Thyroid gland (tissue), 4 donors: ENCODE measurements around the gene SH2B2. TPM values are rescaled to one million over a fixed set of nuclear protein-coding genes. Genes with fewer than 3 reads are reported as not detected.

Experiments used
- DNase-seq, 2 donors: peaks; one replicate each; pipeline ENCODE4 v3.0.0-alpha.2; 2019
- H3K27ac ChIP-seq, 3 donors: fragments of 200-600 bp; sonication (generic); 1 replicate in 2 of 3; 2 replicates in 1 of 3; pipeline ENCODE4 v1.5.1; 2016 to 2019; ENCODE audit warnings: mild to moderate bottlenecking in 1 of 3, moderate library complexity in 1 of 3
- H3K27me3 ChIP-seq: fragments of 200-600 bp; sonication (generic); one replicate; pipeline ENCODE4 v1.5.1; 2019
- H3K36me3 ChIP-seq, 2 donors: fragments of 200-600 bp; sonication (generic); one replicate each; pipeline ENCODE4 v1.5.1; 2016 to 2019
- H3K4me1 ChIP-seq, 2 donors: fragments of 200-600 bp; sonication (generic); one replicate each; pipeline ENCODE4 v1.5.1; 2017 to 2019
- H3K4me3 ChIP-seq, 3 donors: fragments of 200-600 bp; sonication (generic); replicated peaks in 1 of 3; 1 replicate in 2 of 3; 2 replicates in 1 of 3; pipeline ENCODE4 v1.5.1; 2016; ENCODE audit warnings: mild to moderate bottlenecking in 1 of 3
- H3K9me3 ChIP-seq: fragments of 200-600 bp; sonication (generic); one replicate; pipeline ENCODE4 v1.5.1; 2017
- POLR2A ChIP-seq, 2 donors: fragments of 450-650 bp; IDR thresholded peaks; one replicate each; pipeline ENCODE4 v1.6.1; 2017; ENCODE audit warnings: antibody characterized with exemption in 2 of 2, mild to moderate bottlenecking in 2 of 2, moderate library complexity in 1 of 2
- WGBS, 2 donors: methylation state at CpG; one replicate each; pipeline ENCODE4 v1.1.5; 2017; 5-methylcytosine and 5-hydroxymethylcytosine counted together
- intact Hi-C: fragments of 100-400 bp; cut with DNase I; formaldehyde crosslinking; loops from one replicate; pipeline ENCODE4 v1.15.1; 2023
- total RNA-seq, 4 donors: library from RNA; depleted of rRNA; stranded (reverse); fragments of >200 nt; gene quantifications; one replicate each; pipeline ENCODE4 v1.2.3, GENCODE V29; 2016
- TF ChIP-seq, protein P1 (sequence below), 6 experiments: fragments of 200-600 bp in 3 of 6; fragments of 450-650 bp in 3 of 6; sonication (generic) in 3 of 6; IDR thresholded peaks; one replicate each; pipeline ENCODE4 v1.5.1; 2016 to 2019; ENCODE audit warnings: antibody characterized with exemption in 6 of 6, mild to moderate bottlenecking in 2 of 6, inconsistent platforms in 1 of 6, moderate library complexity in 1 of 6

SH2B2 gene
- total RNA-seq, 4 donors from 2014 or later = 7.7 to 19.3 (median 14.6) TPM

DNA sequence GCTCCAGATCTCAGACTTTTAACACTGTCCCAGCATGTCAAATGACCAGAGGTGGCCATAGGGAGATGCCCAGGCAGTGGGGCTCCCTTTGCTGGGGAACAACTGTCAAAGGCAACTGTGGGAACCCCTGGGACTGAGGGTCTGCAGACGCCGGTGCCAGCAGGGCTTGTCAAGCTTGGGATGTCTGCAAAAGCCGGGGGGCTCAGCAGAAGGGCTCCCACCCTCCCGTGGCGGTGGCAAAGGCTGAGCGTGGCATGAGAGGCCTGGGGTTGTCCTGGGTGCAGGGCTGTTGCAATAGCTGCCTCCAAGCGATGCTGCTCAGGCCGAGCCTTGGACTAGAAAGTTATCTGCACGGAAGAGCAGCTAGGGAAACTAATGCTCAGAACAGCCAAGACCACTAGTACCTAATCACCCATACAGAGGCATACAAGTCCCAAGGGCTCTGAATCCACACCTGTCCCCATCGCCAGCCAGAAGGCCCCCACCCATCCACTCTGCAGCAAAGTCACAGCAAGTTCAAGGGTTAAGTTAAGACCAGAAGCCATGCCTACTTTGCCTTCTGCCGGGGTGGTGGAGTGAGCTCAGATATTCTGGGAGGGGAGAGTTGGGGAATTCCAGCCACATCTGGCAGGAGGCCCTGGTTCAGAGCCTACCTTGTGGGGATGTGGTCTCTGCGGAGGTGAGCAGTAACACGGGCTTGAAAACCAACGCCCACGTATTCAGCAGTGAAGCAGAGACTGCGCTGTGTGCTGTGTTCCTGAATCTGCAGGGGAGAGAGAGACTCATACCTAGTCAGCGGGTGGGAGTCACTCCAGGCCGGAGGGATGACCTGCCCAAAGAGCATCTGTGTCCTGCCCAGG is 4.6 kb downstream of the SH2B2 start:
- DNase-seq = peak; percentile 10 to 14
- Histone ChIP-seq H3K27ac (no peak overlapping the region), H3K4me3 (no peak overlapping the region), H3K36me3 (no peaks in the 10 kb centered on the region), H3K9me3 (no peaks in the 10 kb centered on the region), H3K4me1 (peaks cover 13 to 15% of the 10 kb centered on the region in 2 donors), H3K27me3 (no peaks in the 10 kb centered on the region)
- TF ChIP-seq, protein P1, sequence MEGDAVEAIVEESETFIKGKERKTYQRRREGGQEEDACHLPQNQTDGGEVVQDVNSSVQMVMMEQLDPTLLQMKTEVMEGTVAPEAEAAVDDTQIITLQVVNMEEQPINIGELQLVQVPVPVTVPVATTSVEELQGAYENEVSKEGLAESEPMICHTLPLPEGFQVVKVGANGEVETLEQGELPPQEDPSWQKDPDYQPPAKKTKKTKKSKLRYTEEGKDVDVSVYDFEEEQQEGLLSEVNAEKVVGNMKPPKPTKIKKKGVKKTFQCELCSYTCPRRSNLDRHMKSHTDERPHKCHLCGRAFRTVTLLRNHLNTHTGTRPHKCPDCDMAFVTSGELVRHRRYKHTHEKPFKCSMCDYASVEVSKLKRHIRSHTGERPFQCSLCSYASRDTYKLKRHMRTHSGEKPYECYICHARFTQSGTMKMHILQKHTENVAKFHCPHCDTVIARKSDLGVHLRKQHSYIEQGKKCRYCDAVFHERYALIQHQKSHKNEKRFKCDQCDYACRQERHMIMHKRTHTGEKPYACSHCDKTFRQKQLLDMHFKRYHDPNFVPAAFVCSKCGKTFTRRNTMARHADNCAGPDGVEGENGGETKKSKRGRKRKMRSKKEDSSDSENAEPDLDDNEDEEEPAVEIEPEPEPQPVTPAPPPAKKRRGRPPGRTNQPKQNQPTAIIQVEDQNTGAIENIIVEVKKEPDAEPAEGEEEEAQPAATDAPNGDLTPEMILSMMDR (IDR thresholded peaks at IDR 0.05) = no peak
- TF ChIP-seq POLR2A (IDR thresholded peaks at IDR 0.05) = no peak
- 61 to 75% methylated on average over 15 to 16 of the region's 18 CpGs for WGBS, 2 donors
- intact Hi-C loops = no loop called here

GRCh38 chr7:102291916-102292267 is 5.2 kb downstream of the SH2B2 start:
- Histone ChIP-seq H3K36me3 (no peaks in the 10 kb centered on the region), H3K27me3 (no peaks in the 10 kb centered on the region), H3K4me1 (peaks cover 13 to 14% of the 10 kb centered on the region in 2 donors), H3K27ac (no peak overlapping the region), H3K4me3 (no peak overlapping the region), H3K9me3 (no peaks in the 10 kb centered on the region)
- intact Hi-C loops = no loop called here
- TF ChIP-seq, protein P1 (IDR thresholded peaks at IDR 0.05) = no peak
- no peak for TF ChIP-seq POLR2A (IDR thresholded peaks at IDR 0.05)
- no peak for DNase-seq
- 49 to 86% methylated on average over 1 to 2 of the region's 2 CpGs for WGBS, 2 donors

DNA sequence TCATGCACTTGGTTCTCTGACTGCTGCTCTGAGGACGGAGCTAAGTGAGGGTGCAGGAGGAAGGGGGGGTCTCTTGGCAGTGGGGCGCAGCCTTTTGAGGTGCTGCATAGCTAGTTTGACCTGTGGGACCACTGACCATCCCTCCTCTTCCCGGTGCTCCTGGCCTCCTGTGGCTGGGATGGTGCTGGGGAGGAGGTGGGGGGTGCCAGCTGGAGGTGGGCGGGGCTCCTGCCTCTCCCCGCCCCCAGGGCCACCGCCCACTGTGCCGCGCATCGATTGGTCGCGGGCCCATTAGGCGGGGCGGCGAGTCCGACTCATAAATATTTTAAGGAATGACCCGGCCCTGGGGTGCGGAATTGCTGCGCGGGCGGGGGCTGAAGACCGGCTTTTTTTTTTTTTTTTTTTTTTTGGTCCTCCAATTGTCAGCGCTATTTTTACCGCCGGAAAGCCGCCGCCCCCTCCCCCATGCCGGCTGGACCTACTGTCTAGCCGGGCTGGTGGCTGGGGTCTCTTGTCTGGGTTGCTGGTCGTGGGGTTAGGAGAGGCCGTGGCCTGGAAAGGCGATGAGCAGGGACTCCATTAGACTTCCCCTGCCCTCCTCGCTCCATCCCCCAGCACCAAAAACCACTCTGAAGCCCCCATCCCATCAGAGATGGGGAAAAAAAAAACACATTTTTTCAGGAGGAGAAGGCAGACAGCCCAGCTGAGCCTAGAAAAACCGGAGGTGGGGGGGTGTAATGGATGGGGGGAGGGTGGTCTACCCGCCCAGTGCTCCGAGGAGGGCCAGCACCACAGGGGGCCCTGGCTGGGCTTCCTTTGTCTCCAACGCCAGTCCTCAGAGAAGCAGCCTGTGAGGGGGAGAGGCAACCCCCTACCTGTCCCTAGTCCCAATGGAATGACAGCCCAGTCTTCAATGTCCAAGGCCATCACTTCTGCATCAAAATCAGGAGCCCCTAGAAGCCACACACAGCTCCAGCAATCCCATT is 6.4 kb downstream of the SH2B2 start:
- WGBS, 2 donors = 39 to 44% methylated on average over 33 to 34 of the region's 36 CpGs
- Histone ChIP-seq H3K36me3 (no peaks in the 10 kb centered on the region), H3K9me3 (no peaks in the 10 kb centered on the region), H3K4me3 (no peak overlapping the region), H3K27ac (no peak overlapping the region), H3K27me3 (no peaks in the 10 kb centered on the region), H3K4me1 (peaks cover 8 to 9% of the 10 kb centered on the region in 2 donors)
- TF ChIP-seq, protein P1 (IDR thresholded peaks at IDR 0.05) = no peak
- TF ChIP-seq POLR2A (IDR thresholded peaks at IDR 0.05) = no peak
- no peak for DNase-seq
- intact Hi-C loops = no loop called here

- no peak for TF ChIP-seq POLR2A (IDR thresholded peaks at IDR 0.05)
- TF ChIP-seq, protein P1 (IDR thresholded peaks at IDR 0.05) = no peak
- no peak overlapping the region for H3K4me3 ChIP-seq
- DNase-seq = no peak
- no peaks in the 10 kb centered on the region for H3K36me3 ChIP-seq
- no peaks in the 10 kb centered on the region for H3K4me1 ChIP-seq
- no peaks in the 10 kb centered on the region for H3K27me3 ChIP-seq
- no peak overlapping the region for H3K27ac ChIP-seq
- WGBS, 2 donors = 85 to 100% methylated on average over 3 of the region's 3 CpGs
- intact Hi-C loops = no loop called here
- no peaks in the 10 kb centered on the region for H3K9me3 ChIP-seq
Observed at GRCh38 chr7:102294589-102294988, 7.9 kb downstream of the SH2B2 start.
